ENCODE measurements around the gene TOX3.

Gene TOX3

GRCh38 chr16:52535076-52535475 is 11.9 kb downstream of the TOX3 start:
- no peak for DNase-seq

GRCh38 chr16:52533296-52533695 is 13.6 kb downstream of the TOX3 start:
- DNase-seq, result no peak

DNA sequence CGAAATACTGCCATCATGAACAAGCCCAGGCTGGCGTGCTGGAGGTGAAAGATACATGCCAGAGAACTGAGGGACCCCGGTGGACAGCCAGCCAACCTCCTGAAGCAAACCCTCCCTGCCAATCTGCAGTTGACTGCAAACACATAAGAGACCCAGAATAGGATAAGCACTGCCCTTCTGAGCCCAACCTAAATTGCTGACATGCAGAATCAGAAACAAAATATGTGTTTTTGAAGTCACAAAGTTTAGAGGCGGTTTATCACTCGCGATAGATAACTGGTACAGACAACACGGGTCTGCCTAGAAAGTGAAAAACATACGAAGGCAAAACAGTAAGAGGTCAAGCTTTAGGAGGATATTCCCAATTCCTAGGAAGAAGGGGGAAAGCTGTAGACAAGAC is 14.6 kb downstream of the TOX3 start:
- DNase-seq, result no peak

GRCh38 chr16:52529226-52529625 is 17.7 kb downstream of the TOX3 start:
- DNase-seq, result no peak

DNA sequence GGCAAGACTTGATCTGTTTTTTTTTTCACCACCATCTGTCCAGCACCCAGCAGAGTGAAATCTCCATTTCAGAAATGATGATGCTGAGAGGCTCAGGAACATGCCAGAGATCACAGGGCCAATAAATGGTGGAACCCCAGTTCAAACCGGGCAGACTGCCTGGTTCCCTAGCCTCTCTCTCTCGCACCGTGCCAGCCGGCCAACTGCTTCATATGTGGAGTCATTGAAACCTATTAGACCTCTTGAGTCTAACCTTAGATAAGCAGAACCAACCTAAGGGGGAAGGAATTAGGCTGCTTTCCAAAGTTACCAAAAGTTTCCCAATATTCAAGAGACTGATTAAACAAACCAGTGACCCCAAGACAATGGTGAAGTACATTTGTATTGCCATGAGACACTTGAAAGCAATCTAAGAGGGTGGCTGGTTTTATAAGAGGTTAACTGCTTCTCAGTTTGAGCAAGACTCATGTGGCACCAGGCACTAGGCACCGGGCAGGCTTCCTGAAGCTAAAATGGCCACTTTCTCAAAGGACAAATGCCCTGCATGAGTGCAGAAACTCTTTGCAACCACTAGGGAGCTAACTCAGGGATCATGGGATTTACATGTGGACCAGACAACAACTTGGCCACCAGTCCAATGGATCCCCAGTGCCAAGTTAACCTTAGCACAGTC is 18.4 kb downstream of the TOX3 start:
- DNase-seq, result peak; percentile 42

GRCh38 chr16:52526830-52527229 is 20.1 kb downstream of the TOX3 start:
- DNase-seq, result no peak

GRCh38 chr16:52526116-52526828 is 20.7 kb downstream of the TOX3 start:
- DNase-seq, result no peak

DNA sequence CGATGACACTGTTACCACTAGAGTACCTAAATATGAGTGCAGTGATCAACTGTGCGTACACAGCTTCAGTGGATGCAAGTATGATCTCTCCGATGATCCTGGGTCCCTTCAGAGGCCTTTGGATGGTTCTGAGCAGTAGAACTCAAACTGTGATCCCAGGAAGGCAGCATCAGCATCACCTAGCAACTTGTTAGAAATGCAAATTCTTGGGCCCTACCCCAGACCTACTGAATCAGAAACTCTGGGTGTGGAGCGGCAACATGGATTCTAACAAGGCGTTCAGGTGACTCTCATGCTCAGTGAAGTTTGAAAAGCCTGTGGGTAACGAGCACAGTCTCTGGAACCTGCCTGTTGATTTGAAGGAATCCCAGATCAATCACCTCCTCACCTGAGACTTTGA is 25.4 kb downstream of the TOX3 start:
- DNase-seq, result no peak

GRCh38 chr16:52518884-52519283 is 28.1 kb downstream of the TOX3 start:
- DNase-seq, result no peak

- peak; percentile 96 for DNase-seq
Measured at GRCh38 chr16:52515068-52515671, 31.8 kb downstream of the TOX3 start.

DNA sequence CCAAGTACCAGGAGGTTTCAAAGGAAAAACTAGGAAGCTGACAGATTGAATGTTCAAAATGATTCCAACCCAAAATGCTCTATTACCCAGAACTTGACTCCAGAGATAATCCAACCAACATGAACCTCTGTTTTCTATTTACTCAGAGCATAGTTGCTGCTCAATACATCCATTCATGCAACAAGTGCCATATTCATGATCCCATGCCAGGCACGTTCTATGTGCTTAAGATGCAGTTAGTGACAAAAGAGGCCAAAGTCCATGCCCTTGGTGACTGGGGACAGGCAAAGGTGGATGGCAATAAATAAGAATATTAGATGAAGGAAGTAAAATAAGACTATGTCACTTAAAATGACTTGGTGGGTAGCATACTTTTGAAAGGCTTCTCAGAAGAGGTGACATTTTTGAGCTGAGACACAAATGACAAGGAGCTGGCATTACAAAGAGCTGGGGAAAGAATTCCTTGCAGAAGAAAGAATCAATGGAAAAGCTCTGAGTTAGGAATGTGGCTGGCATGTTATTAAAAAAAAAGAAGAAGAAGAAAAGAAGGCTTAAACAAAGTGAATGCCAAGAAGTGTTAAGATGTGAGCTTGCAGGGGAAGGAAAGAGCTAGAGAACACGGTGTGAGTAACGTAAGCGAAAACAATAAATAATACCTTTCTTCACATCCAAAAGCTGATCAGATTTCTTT is 34.5 kb downstream of the TOX3 start:
- DNase-seq, result no peak

DNA sequence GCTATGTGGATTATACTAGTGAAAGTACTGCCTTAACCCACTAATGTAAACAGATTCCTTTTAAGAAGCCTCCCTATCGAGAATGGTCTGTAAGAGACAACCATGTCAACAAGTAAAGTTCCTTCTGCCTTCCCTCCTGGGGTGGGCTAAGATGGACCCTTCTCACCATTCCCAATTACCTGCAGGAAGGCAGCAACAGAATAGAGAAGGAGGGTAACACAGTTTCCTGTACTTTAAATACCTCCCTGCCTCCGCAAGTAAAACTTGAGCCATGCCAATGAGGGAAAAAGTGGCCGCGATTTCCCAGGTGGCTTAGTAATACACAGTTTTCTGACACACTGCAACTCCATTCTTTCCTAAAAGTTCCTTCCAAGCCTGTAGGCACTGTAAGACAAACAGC is 45.2 kb downstream of the TOX3 start:
- no peak for DNase-seq

DNA sequence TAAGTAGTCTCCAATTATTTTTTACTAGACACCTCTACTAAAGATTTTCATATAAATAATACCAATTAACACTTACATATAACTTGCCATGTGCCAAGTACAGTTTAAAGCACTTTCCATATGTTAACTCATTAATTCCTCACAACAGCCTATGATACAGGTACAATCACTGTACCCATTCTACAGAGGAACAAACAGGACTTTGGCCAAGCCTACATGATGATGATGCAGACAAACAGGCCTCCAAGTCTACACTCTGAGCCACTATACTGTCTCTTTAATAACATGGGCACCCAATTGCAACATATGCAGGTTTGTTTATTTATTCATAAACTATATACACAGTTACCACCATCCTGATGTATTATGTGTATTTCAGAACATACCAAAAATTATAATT is 46.0 kb downstream of the TOX3 start:
- DNase-seq, result no peak

- DNase-seq, result no peak
Measured at GRCh38 chr16:52499060-52499440, 47.9 kb downstream of the TOX3 start.

- DNase-seq, result no peak
Measured at GRCh38 chr16:52498328-52499059, 48.4 kb downstream of the TOX3 start.

- DNase-seq, result peak; percentile 97
Measured at GRCh38 chr16:52497067-52497816, 49.7 kb downstream of the TOX3 start.

- DNase-seq, result peak; percentile 73
Measured at GRCh38 chr16:52496051-52496876, 50.7 kb downstream of the TOX3 start.

GRCh38 chr16:52494621-52495020 is 52.3 kb downstream of the TOX3 start:
- DNase-seq, result no peak

- peak; percentile 58 for DNase-seq
Measured at GRCh38 chr16:52494145-52494544, 52.8 kb downstream of the TOX3 start.

DNA sequence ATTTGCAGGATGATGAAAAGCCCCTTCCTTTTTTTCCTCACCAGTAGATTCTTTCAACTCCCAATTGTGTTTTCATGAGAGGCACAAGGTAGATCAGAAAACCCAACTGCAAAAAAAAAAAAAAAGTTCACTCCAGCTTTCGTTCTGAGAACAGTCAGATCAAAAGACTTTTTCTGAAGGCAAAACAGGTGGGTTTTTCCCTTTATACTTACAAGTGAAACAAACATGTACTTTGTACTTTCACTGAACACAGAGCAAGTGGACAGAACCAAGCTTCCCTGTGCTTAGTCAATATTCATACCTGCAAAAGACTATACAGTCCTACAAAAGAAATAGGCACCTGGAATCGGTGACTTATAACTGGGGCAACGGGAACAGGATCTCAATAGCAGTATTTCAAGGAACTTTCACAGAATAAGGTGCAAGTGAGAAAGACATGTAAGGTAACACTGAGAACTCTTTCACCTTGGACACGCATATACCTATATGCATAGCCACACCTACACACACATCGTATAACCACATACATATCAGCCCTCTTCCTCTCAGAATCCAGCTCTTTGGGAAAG is 54.1 kb downstream of the TOX3 start:
- DNase-seq, result no peak

DNA sequence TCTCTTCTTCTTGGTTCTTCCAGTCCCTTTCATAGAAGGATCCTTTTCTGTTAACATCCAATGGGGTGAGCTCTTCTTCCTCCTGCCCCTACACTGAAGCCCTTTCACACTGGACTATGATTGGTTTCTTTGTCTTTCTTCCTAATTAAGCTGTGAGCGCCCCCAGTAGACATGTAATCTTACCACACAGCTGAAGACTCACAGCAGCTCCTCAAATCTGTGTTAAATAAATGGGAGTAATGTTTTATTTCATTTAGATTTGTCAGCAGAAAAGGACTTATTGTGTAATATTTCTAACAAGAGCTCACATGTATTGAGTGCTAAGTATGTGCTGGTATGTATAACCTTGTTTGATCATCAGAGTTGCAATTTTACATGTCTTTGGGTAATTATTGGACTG is 55.7 kb downstream of the TOX3 start:
- no peak for DNase-seq

Measured in NCI-H1105 (cell line).